RWPE1 (cell line): Measurements from ENCODE around the gene LIN28B.
"Not testable (repeated sequence)": the region's sequence is repeated elsewhere in the genome, so short reads cannot be mapped to it uniquely, and the experiment has no call there.

Source experiments
- CTCF ChIA-PET: fragments of 350-600 bp; sonication (Branson Sonifier 250); formaldehyde crosslinking; extraction: SDS; loops from one replicate; lab custom pipeline; 2021; lab: Yijun Ruan, JAX
- POLR2A ChIA-PET: fragments of 400-600 bp; formaldehyde crosslinking; extraction: SDS; loops from one replicate; lab custom pipeline; 2020; ENCODE audit warnings: antibody characterized with exemption; ENCODE audit not compliant: low non-redundant PET; lab: Yijun Ruan, JAX
- DNase-seq: peaks from one replicate; pipeline ENCODE4 v3.0.0; 2012; ENCODE audit warnings: low spot score
- H3K27ac ChIP-seq: fragments of 450-650 bp; 2 replicates; pipeline ENCODE4 v1.5.1; 2017
- CTCF ChIP-seq: fragments of 450-650 bp; conservative IDR thresholded peaks from 2 replicates; pipeline ENCODE4 v1.5.1; 2017; ENCODE audit warnings: low read depth, mild to moderate bottlenecking

Gene LIN28B

GRCh38 chr6:104987218-104987617 is 30.3 kb downstream of the LIN28B start:
- TF ChIP-seq CTCF, result no peak
- H3K27ac ChIP-seq, result no peak overlapping the region
- ChIA-PET CTCF (interaction anchor here (0.5 to 0.6 kb wide), 2 partner anchors 19 to 792 kb away, joined by 3 read pairs; no protein-coding TSS in a partner anchor), POLR2A (no interaction called here)
- DNase-seq, result no peak

- H3K27ac ChIP-seq, result no peak overlapping the region
- CTCF ChIA-PET, result interaction anchor here (0.6 to 0.8 kb wide), 3 partner anchors 88 to 439 kb away, joined by 3 read pairs; no protein-coding TSS in a partner anchor
- POLR2A ChIA-PET, result no interaction called here
- no peak for TF ChIP-seq CTCF
- no peak for DNase-seq
Observed at GRCh38 chr6:104990085-104990484, 33.2 kb downstream of the LIN28B start.

GRCh38 chr6:104991062-104991461 is 34.2 kb downstream of the LIN28B start:
- POLR2A ChIA-PET, H3K27ac ChIP-seq, CTCF ChIA-PET, DNase-seq: not testable (repeated sequence)

GRCh38 chr6:104993576-104993975 is 36.7 kb downstream of the LIN28B start:
- POLR2A ChIA-PET, H3K27ac ChIP-seq, DNase-seq: not testable (repeated sequence)
- CTCF ChIA-PET, result interaction anchor here (0.6 to 0.7 kb wide), 2 partner anchors 109 to 350 kb away, joined by 3 read pairs; no protein-coding TSS in a partner anchor

GRCh38 chr6:104995989-104996617 is 39.2 kb downstream of the LIN28B start:
- no peak overlapping the region for H3K27ac ChIP-seq
- ChIA-PET POLR2A (no interaction called here), CTCF (no interaction called here)
- no peak for TF ChIP-seq CTCF
- peak; percentile 4 for DNase-seq

- ChIA-PET POLR2A (no interaction called here), CTCF (no interaction called here)
- no peak for DNase-seq
- H3K27ac ChIP-seq, result no peak overlapping the region
- no peak for TF ChIP-seq CTCF
Observed at GRCh38 chr6:105001063-105001462, 44.2 kb downstream of the LIN28B start.

GRCh38 chr6:105001906-105002305 is 45.0 kb downstream of the LIN28B start:
- ChIA-PET CTCF (interaction anchor here (0.6 kb wide), 1 partner anchor 335 kb away, joined by 3 read pairs; no protein-coding TSS in a partner anchor), POLR2A (no interaction called here)
- no peak overlapping the region for H3K27ac ChIP-seq

More at GRCh38 chr6:105001906-105002305, 45.0 kb downstream of the LIN28B start:
- no peak for DNase-seq
- no peak for TF ChIP-seq CTCF
